GM23248 (cell line): ENCODE data around the gene SH3TC1. TPM values are rescaled to one million over a fixed set of nuclear protein-coding genes. Genes with fewer than 3 reads are reported as not detected.

Experiments
- DNase-seq: peaks from one replicate; pipeline ENCODE4 v3.0.0-alpha.2; 2015
- H2AFZ ChIP-seq: fragments of 200-600 bp; sonication (generic); 2 replicates; pipeline ENCODE4 v1.6.1; 2016; ENCODE audit warnings: antibody characterized with exemption
- H3F3A ChIP-seq: fragments of 200-600 bp; sonication (generic); 2 replicates; pipeline ENCODE4 v1.6.1; 2016; ENCODE audit warnings: mild to moderate bottlenecking, antibody characterized with exemption, mixed run types; ENCODE audit not compliant: insufficient read depth
- H3K27ac ChIP-seq: fragments of 200-600 bp; sonication (generic); 2 replicates; pipeline ENCODE4 v1.5.1; 2016; ENCODE audit warnings: mild to moderate bottlenecking
- H3K27me3 ChIP-seq: fragments of 200-600 bp; sonication (generic); replicated peaks from 2 replicates; pipeline ENCODE4 v1.6.1; 2016; ENCODE audit warnings: mild to moderate bottlenecking; ENCODE audit not compliant: insufficient read depth
- H3K36me3 ChIP-seq: fragments of 200-600 bp; sonication (generic); 2 replicates; pipeline ENCODE4 v1.6.1; 2016; ENCODE audit warnings: low read depth, mild to moderate bottlenecking
- H3K4me1 ChIP-seq: fragments of 200-600 bp; sonication (generic); 2 replicates; pipeline ENCODE4 v1.6.1; 2016; ENCODE audit warnings: mild to moderate bottlenecking; ENCODE audit not compliant: insufficient read depth
- H3K4me2 ChIP-seq: fragments of 200-600 bp; sonication (generic); one replicate; pipeline ENCODE4 v1.6.1; 2016; ENCODE audit warnings: mild to moderate bottlenecking; ENCODE audit not compliant: unreplicated experiment
- H3K4me3 ChIP-seq: fragments of 200-600 bp; sonication (generic); 2 replicates; pipeline ENCODE4 v1.5.1; 2016; ENCODE audit warnings: mild to moderate bottlenecking
- H3K79me2 ChIP-seq: fragments of 200-600 bp; sonication (generic); 2 replicates; pipeline ENCODE4 v1.6.1; 2016; ENCODE audit warnings: mild to moderate bottlenecking; ENCODE audit not compliant: insufficient read depth
- H3K9ac ChIP-seq: fragments of 200-600 bp; sonication (generic); 2 replicates; pipeline ENCODE4 v1.6.1; 2016; ENCODE audit warnings: mild to moderate bottlenecking
- H3K9me2 ChIP-seq: fragments of 200-600 bp; sonication (generic); 2 replicates; pipeline ENCODE4 v1.6.1; 2016; ENCODE audit warnings: mixed run types, mild to moderate bottlenecking, moderate library complexity; ENCODE audit not compliant: insufficient read depth
- H3K9me3 ChIP-seq: fragments of 200-600 bp; sonication (generic); one replicate; pipeline ENCODE4 v1.6.1; 2017; ENCODE audit warnings: low read depth
- H4K20me1 ChIP-seq: fragments of 200-600 bp; sonication (generic); 2 replicates; pipeline ENCODE4 v1.6.0; 2016; ENCODE audit not compliant: insufficient read depth
- EZH2 ChIP-seq: fragments of 200-600 bp; sonication (generic); IDR thresholded peaks from 2 replicates; pipeline ENCODE4 v1.6.1; 2018; ENCODE audit warnings: antibody characterized with exemption, mild to moderate bottlenecking; ENCODE audit not compliant: insufficient read depth, poor library complexity, severe bottlenecking
- EZH2phosphoT487 ChIP-seq: fragments of 200-600 bp; sonication (generic); IDR thresholded peaks from 2 replicates; pipeline ENCODE4 v1.6.1; 2018; ENCODE audit warnings: antibody characterized with exemption, moderate library complexity, mild to moderate bottlenecking, low read depth; ENCODE audit not compliant: insufficient read depth
- WGBS, 2 experiments: methylation state at CpG; one replicate each; pipeline ENCODE4 v1.1.6; 2015 to 2017; ENCODE audit warnings: low lambda C conversion rate in 2 of 2, low coverage in 1 of 2; ENCODE audit errors: missing lambda C conversion rate in 2 of 2; 5-methylcytosine and 5-hydroxymethylcytosine counted together
- in situ Hi-C: fragments of 300-500 bp; cut with MboI; formaldehyde crosslinking; loops from 2 replicates; pipeline ENCODE4 v1.15.0; 2020
- polyA plus RNA-seq: library from polyadenylated mRNA; unstranded; fragments of >200 nt; fragmentation: Nextera tagmentation; extraction: Ambion mirVana; gene quantifications from 2 replicates; pipeline ENCODE4 v1.2.1, GENCODE V29; 2016
- total RNA-seq: library from RNA; depleted of rRNA; stranded (reverse); fragments of >200 nt; shearing (Covaris generic); gene quantifications from 2 replicates; pipeline ENCODE4 v1.2.3, GENCODE V29; 2014

The SH3TC1 gene
- total and polyA plus RNA-seq, 2 experiments from 2014 or later: 2.3 to 6.5 TPM

GRCh38 chr4:8203817-8204216 is 4.7 kb downstream of the SH3TC1 start:
- Histone ChIP-seq H3K9ac (no peak overlapping the region), H3K9me2 (no peaks in the 10 kb centered on the region), H3K9me3 (no peaks in the 10 kb centered on the region), H3K79me2 (no peaks in the 10 kb centered on the region), H2AFZ (no peak overlapping the region), H3F3A (no peaks in the 10 kb centered on the region), H3K4me2 (no peak overlapping the region), H3K27ac (no peak overlapping the region), H3K4me3 (no peak overlapping the region), H3K36me3 (no peaks in the 10 kb centered on the region), H3K4me1 (peaks cover 5% of the 10 kb centered on the region; the same call in 1 of the 2 replicates), H4K20me1 (no peaks in the 10 kb centered on the region), H3K27me3 (no peaks in the 10 kb centered on the region)
- no peak for DNase-seq
- in situ Hi-C loops: no loop called here
- WGBS, 2 experiments: 77 to 82% methylated on average over 10 of the region's 10 CpGs
- TF ChIP-seq EZH2phosphoT487 (no peak), EZH2 (no peak)

- Histone ChIP-seq H3K9me3 (no peaks in the 10 kb centered on the region), H3K36me3 (no peaks in the 10 kb centered on the region), H3K9me2 (no peaks in the 10 kb centered on the region), H3K4me2 (no peak overlapping the region), H3K27ac (no peak overlapping the region), H3K9ac (no peak overlapping the region), H3K79me2 (no peaks in the 10 kb centered on the region), H3K4me3 (no peak overlapping the region), H2AFZ (no peak overlapping the region), H4K20me1 (no peaks in the 10 kb centered on the region), H3F3A (no peaks in the 10 kb centered on the region), H3K4me1 (no peaks in the 10 kb centered on the region), H3K27me3 (no peaks in the 10 kb centered on the region)
- 87 to 89% methylated on average over 27 to 31 of the region's 31 CpGs for WGBS, 2 experiments
- no peak for DNase-seq
- in situ Hi-C loops: no loop called here
- TF ChIP-seq EZH2phosphoT487 (no peak), EZH2 (no peak)
These were observed 5.6 kb downstream of the SH3TC1 start for GRCh38 chr4:8204576-8205227.

DNA sequence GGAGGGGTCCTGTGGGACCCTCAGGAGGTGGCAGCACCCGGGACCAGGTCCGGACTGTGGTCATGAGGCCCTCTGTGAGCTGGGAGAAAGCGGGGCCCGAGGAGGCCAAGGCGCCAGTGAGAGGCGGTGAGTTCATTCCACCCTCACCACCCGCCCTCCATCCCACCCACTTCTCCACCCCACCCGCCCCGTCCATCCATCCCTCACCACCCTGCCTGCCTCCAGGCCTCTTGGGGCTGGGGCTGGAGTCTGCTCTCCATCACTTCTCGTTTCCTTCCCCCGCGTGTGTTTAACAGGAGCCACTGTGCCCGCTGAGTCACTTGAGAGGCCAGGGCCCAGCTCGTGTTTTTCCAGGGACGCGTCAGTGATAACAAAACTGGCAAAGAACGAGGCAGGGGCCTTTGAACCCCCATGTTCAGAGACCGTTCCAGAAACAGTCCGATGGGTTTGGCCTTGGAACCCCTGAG is 6.2 kb downstream of the SH3TC1 start:
- Histone ChIP-seq H3K27me3 (no peaks in the 10 kb centered on the region), H3K79me2 (no peaks in the 10 kb centered on the region), H3F3A (no peaks in the 10 kb centered on the region), H2AFZ (no peak overlapping the region), H3K4me1 (no peaks in the 10 kb centered on the region), H3K4me3 (no peak overlapping the region), H3K9me2 (no peaks in the 10 kb centered on the region), H3K36me3 (no peaks in the 10 kb centered on the region), H3K9me3 (no peaks in the 10 kb centered on the region), H3K4me2 (no peak overlapping the region), H4K20me1 (no peaks in the 10 kb centered on the region), H3K27ac (no peak overlapping the region), H3K9ac (no peak overlapping the region)
- no peak for DNase-seq
- WGBS, 2 experiments: 78 to 85% methylated on average over 14 to 18 of the region's 19 CpGs
- in situ Hi-C loops: no loop called here
- TF ChIP-seq EZH2phosphoT487: no peak
- TF ChIP-seq EZH2: no peak

DNA sequence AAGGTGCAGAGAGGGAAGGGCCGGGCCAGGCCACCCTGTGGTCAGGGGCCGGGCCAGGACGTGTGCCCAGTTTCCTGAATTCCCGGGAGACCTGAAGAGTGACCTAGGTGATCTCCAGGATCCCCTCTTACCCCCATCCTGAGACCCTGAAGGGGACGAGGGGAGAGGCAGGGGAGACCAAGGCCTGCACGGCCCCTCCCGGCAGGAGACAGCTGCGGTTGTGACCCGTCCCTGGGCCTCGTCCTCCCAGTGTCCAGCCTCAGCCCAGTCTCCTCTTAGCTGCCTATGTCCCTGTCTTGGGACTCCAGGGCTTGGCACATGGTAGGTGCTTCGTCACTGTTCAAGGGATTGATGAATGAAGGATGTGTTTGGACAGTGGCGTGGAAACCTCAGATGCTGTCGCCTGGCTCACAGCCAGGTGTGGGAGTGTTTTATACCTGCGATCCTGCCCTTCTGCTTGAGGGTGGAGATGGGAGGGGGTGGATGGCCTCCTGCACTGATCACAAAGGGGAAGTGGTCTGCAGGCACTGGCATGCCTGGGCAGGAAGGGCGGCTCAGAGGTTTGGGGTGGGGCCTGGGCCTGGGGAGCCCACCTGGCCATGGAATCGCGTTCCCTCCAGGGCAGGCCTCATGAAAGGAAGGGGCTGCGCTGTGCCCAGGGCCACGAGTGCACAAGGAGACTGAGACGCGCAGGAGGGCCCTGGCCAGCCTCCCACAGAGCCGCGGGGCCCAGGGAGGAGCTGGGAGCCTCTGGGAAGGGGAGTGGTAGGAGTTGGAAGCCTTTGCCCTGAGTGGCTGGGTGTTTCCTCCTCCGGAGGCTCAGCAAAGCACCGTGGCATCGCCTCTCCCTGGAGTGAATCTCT is 6.9 kb downstream of the SH3TC1 start:
- Histone ChIP-seq H3K9me3 (no peaks in the 10 kb centered on the region), H3K9me2 (no peaks in the 10 kb centered on the region), H3K79me2 (no peaks in the 10 kb centered on the region), H2AFZ (no peak overlapping the region), H3F3A (no peaks in the 10 kb centered on the region), H3K4me1 (no peaks in the 10 kb centered on the region), H3K27ac (no peak overlapping the region), H3K27me3 (no peaks in the 10 kb centered on the region), H3K4me2 (no peak overlapping the region), H3K4me3 (no peak overlapping the region), H3K36me3 (no peaks in the 10 kb centered on the region), H4K20me1 (no peaks in the 10 kb centered on the region), H3K9ac (no peak overlapping the region)
- DNase-seq: no peak
- TF ChIP-seq EZH2phosphoT487 (no peak), EZH2 (no peak)
- in situ Hi-C loops: no loop called here
- WGBS, 2 experiments: 75 to 77% methylated on average over 25 to 26 of the region's 26 CpGs
